ENCODE measurements around the gene ADGRL1. TPM values are rescaled to one million over a fixed set of nuclear protein-coding genes. Genes with fewer than 3 reads are reported as not detected.
A peak's percentile ranks its signal among the peaks of the same experiment; 100 is the strongest.

ADGRL1 gene
- total RNA-seq, 1 donor from 2014 or later = 62.4 TPM

- peaks cover 3% of the 10 kb centered on the region for H3K36me3 Mint-ChIP-seq
- H3K27me3 Mint-ChIP-seq = no peaks in the 10 kb centered on the region
- no peak for DNase-seq (ENCODE audit: extremely low spot score, unreplicated experiment)
- TF ChIP-seq CTCF (conservative IDR thresholded peaks at IDR 0.05) = no peak
- peaks cover 9% of the 10 kb centered on the region for H3K4me1 Mint-ChIP-seq (ENCODE audit: unreplicated experiment)
- H3K27ac Mint-ChIP-seq = no peak overlapping the region
- H3K9me3 Mint-ChIP-seq = no peaks in the 10 kb centered on the region
- H3K4me3 Mint-ChIP-seq = no peak overlapping the region
Observed at GRCh38 chr19:14122924-14123323, 83.0 kb downstream of the ADGRL1 start.

GRCh38 chr19:14120497-14120780, 85.5 kb downstream of the ADGRL1 start:
- Mint-ChIP-seq H3K36me3 (peaks cover 3% of the 10 kb centered on the region), H3K27ac (no peak overlapping the region), H3K27me3 (no peaks in the 10 kb centered on the region), H3K4me1 (ENCODE audit: unreplicated experiment) (peaks cover 22% of the 10 kb centered on the region), H3K4me3 (no peak overlapping the region), H3K9me3 (no peaks in the 10 kb centered on the region)
- no peak for TF ChIP-seq CTCF (conservative IDR thresholded peaks at IDR 0.05)
- DNase-seq (ENCODE audit: extremely low spot score, unreplicated experiment) = no peak

- Mint-ChIP-seq H3K9me3 (no peaks in the 10 kb centered on the region), H3K27me3 (no peaks in the 10 kb centered on the region), H3K4me3 (peak overlapping the region; percentile 47), H3K36me3 (peaks cover 3% of the 10 kb centered on the region), H3K27ac (no peak overlapping the region), H3K4me1 (ENCODE audit: unreplicated experiment) (peaks cover 22% of the 10 kb centered on the region)
- TF ChIP-seq CTCF (conservative IDR thresholded peaks at IDR 0.05) = no peak
- no peak for DNase-seq (ENCODE audit: extremely low spot score, unreplicated experiment)
Observed at GRCh38 chr19:14119644-14120496, 86.1 kb downstream of the ADGRL1 start.

GRCh38 chr19:14119146-14119545, 86.8 kb downstream of the ADGRL1 start:
- TF ChIP-seq CTCF (conservative IDR thresholded peaks at IDR 0.05) = no peak
- Mint-ChIP-seq H3K27ac (peak overlapping the region; percentile 90), H3K36me3 (peaks cover 3% of the 10 kb centered on the region)

GRCh38 chr19:14118165-14119051, 87.6 kb downstream of the ADGRL1 start:
- H3K36me3 Mint-ChIP-seq = peaks cover 3% of the 10 kb centered on the region
- DNase-seq (ENCODE audit: extremely low spot score, unreplicated experiment) = no peak

More at GRCh38 chr19:14119146-14119545, 86.8 kb downstream of the ADGRL1 start:
- DNase-seq (ENCODE audit: extremely low spot score, unreplicated experiment) = no peak
- H3K9me3 Mint-ChIP-seq = no peaks in the 10 kb centered on the region
- H3K4me3 Mint-ChIP-seq = peak overlapping the region; percentile 94
- H3K27me3 Mint-ChIP-seq = no peaks in the 10 kb centered on the region
- H3K4me1 Mint-ChIP-seq (ENCODE audit: unreplicated experiment) = peaks cover 22% of the 10 kb centered on the region

More at GRCh38 chr19:14118165-14119051, 87.6 kb downstream of the ADGRL1 start:
- Mint-ChIP-seq H3K4me1 (ENCODE audit: unreplicated experiment) (peaks cover 22% of the 10 kb centered on the region), H3K27me3 (no peaks in the 10 kb centered on the region), H3K9me3 (no peaks in the 10 kb centered on the region), H3K4me3 (peak overlapping the region; percentile 94), H3K27ac (peak overlapping the region; percentile 90)
- no peak for TF ChIP-seq CTCF (conservative IDR thresholded peaks at IDR 0.05)

Data from type B pancreatic cell (in vitro differentiated cells).